ENCODE measurements around the gene CIDEC. TPM values are rescaled to one million over a fixed set of nuclear protein-coding genes. Genes with fewer than 3 reads are reported as not detected.
"Not testable (repeated sequence)": the region's sequence is repeated elsewhere in the genome, so short reads cannot be mapped to it uniquely, and the experiment has no call there.

Gene CIDEC
- total and polyA plus RNA-seq, 8 donors: 0.63 to 21.4 (median 2.0) TPM; not detected in 2

DNA sequence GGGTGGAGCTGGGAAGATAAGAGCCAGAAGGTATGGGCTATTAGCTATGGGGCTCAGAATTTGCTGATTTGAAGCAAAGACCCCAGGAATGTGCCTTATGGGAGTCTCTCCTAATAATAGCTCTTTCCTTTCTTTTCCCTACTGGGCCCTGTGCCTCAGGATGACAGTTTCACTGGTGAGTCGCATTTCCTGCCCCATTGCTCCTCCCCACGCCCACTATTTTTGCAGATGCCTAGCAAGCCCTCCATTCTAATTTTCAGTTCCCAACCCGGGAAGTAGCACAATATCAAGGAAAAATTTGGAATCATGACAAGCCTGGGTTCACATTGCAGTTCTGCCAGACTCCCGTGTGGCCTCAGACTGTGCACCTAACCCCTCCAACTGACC is 23.2 kb upstream of the CIDEC start:
- TF ChIP-seq, protein P1, sequence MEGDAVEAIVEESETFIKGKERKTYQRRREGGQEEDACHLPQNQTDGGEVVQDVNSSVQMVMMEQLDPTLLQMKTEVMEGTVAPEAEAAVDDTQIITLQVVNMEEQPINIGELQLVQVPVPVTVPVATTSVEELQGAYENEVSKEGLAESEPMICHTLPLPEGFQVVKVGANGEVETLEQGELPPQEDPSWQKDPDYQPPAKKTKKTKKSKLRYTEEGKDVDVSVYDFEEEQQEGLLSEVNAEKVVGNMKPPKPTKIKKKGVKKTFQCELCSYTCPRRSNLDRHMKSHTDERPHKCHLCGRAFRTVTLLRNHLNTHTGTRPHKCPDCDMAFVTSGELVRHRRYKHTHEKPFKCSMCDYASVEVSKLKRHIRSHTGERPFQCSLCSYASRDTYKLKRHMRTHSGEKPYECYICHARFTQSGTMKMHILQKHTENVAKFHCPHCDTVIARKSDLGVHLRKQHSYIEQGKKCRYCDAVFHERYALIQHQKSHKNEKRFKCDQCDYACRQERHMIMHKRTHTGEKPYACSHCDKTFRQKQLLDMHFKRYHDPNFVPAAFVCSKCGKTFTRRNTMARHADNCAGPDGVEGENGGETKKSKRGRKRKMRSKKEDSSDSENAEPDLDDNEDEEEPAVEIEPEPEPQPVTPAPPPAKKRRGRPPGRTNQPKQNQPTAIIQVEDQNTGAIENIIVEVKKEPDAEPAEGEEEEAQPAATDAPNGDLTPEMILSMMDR (IDR thresholded peaks at IDR 0.05): no peak
- no peak for TF ChIP-seq POLR2A (IDR thresholded peaks at IDR 0.05)
- TF ChIP-seq POLR2AphosphoS5 (IDR thresholded peaks at IDR 0.05): no peak
- no peak for TF ChIP-seq EP300 (IDR thresholded peaks at IDR 0.05)
- DNase-seq: peak in 1 of 2 donors; percentile 46
- Histone ChIP-seq H3K27me3 (no peaks in the 10 kb centered on the region), H3K4me3 (peak overlapping the region; percentile 27 to 51 (median 41)), H3K9me3 (no peaks in the 10 kb centered on the region), H3K27ac (peak overlapping the region; percentile 81 to 88 (median 87)), H3K4me1 (peaks cover 23 to 47% (median 35%) of the 10 kb centered on the region in 4 donors), H3K36me3 (peaks cover 0 to 11% (median 5%) of the 10 kb centered on the region in 4 donors)
- intact Hi-C loops (cut with DNase I; ENCODE audit: low total_unique reads): no loop called here
- 12 to 21% (median 20%) methylated on average over 4 of the region's 4 CpGs for whole genome bisulfite sequencing, 5 donors

DNA sequence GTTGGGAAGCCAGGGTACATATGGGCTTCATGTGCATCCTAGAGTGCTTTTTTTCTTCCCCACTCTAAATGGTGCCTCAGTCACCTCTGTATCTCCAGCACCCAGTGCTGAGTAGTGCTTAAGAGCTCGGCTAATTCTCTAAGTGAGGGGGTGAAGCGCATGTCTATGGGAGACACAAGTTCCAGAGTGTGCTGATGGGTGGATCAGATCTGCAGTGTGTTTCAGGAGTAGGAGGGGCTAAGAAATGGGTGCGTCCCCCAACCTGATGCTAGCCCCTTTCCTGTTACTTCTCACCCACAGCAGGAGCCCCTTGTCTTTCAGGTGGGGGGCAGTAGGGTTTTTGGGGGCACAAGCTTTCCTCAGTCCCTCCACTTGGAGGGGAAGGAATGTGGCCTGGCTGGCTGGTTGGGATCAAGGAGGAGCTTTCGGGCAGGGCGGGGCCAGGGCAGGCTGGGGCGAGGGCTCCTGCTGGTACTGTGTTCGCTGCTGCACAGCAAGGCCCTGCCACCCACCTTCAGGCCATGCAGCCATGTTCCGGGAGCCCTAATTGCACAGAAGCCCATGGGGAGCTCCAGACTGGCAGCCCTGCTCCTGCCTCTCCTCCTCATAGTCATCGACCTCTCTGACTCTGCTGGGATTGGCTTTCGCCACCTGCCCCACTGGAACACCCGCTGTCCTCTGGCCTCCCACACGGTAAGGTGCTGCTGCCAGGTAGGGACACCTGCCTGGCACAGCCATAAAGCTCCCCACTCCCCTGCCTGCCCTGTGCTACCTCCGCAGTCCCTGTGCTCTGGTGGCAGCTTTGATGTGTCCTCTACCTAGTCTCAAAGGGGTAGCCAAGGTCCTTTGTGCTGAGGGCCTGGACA is 22.6 kb upstream of the CIDEC start, which contains the start of gene IL17RE:
TSS of gene IL17RE (plus strand) at position 477 of the 866 bp plus-strand sequence. CDS start at position 562, 85 bp downstream.
- peak in 2 of 3 donors; percentile 42 to 80 for TF ChIP-seq POLR2AphosphoS5 (IDR thresholded peaks at IDR 0.05)
- TF ChIP-seq EP300 (IDR thresholded peaks at IDR 0.05): no peak
- peak in 1 of 4 donors; percentile 21 for TF ChIP-seq POLR2A (IDR thresholded peaks at IDR 0.05)
- intact Hi-C loops (cut with DNase I; ENCODE audit: low total_unique reads): no loop called here
- Histone ChIP-seq H3K27me3 (no peaks in the 10 kb centered on the region), H3K36me3 (peaks cover 0 to 6% (median 3%) of the 10 kb centered on the region in 4 donors), H3K9me3 (no peaks in the 10 kb centered on the region), H3K4me1 (peaks cover 29 to 50% (median 39%) of the 10 kb centered on the region in 4 donors), H3K27ac (peak within 1 kb of the TSS; percentile 81 to 88 (median 87)), H3K4me3 (peak within 1 kb of the TSS; percentile 27 to 51 (median 41))
- DNase-seq: peak; percentile 80 to 81
- 21 to 49% (median 27%) methylated on average over 11 to 13 of the region's 13 CpGs for WGBS, 5 donors

DNA sequence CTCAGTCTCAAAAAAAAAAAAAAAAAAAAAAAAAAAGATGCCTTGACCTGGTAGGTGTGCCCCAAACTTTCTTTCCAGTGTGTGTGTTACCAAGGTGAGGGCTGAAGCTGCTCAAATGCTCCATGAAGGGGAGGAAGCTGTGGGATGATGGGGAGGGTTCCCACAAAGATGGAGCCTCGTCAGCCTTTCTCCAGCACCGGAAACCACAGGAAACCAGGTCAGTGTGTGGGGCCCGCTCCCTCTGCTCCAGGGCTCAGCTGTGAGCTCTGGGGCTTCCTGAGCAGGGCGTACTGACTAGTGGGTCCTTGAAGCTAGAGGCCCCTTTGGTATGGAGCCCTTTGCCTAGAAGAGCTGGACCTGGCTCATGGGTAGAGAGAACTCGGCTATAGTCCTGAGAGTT is 21.9 kb upstream of the CIDEC start:
- Histone ChIP-seq H3K9me3 (no peaks in the 10 kb centered on the region), H3K27ac (peak overlapping the region; percentile 81 to 88 (median 87)), H3K4me3 (peak overlapping the region in 1 of 4 donors; percentile 48), H3K4me1 (peaks cover 35 to 56% (median 46%) of the 10 kb centered on the region in 4 donors), H3K27me3 (no peaks in the 10 kb centered on the region), H3K36me3 (peaks cover 0 to 5% (median under 1%) of the 10 kb centered on the region in 4 donors)
- peak in 1 of 2 donors; percentile 30 for DNase-seq
- TF ChIP-seq EP300 (IDR thresholded peaks at IDR 0.05) (no peak), POLR2AphosphoS5 (IDR thresholded peaks at IDR 0.05) (no peak), POLR2A (IDR thresholded peaks at IDR 0.05) (no peak)
- TF ChIP-seq, protein P1 (IDR thresholded peaks at IDR 0.05): no peak
- WGBS, 5 donors: 50 to 64% (median 60%) methylated on average over 5 of the region's 5 CpGs
- intact Hi-C loops (cut with DNase I; ENCODE audit: low total_unique reads): no loop called here

DNA sequence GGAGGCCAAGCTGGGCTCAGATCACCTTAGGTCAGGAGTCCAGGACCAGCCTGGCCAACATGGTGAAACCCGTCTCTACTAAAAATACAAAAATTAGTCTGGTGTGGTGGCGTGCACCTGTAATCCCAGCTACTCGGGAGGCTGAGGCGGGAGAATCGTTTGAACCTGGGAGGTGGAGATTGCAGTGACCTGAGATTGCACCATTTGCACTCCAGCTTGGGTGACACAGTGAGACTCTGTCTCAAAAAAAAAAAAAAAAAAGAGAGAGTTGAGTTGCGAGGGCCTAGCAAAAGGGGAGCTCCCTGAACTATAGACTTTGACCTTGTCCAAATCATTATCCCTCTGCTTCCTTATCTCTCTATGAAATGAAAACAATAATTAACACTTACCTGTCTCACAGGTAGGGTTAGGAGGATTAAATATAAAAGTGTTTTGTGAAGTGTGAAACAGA is 20.9 kb upstream of the CIDEC start:
- 53 to 72% (median 57%) methylated on average over 6 of the region's 6 CpGs for WGBS, 5 donors
- H3K4me1 ChIP-seq: peaks cover 40 to 65% (median 51%) of the 10 kb centered on the region in 4 donors
- intact Hi-C loops (cut with DNase I; ENCODE audit: low total_unique reads); H3K9me3 ChIP-seq; H3K36me3 ChIP-seq; H3K4me3 ChIP-seq; H3K27me3 ChIP-seq: not testable (repeated sequence)
- H3K27ac ChIP-seq: peak overlapping the region; percentile 52 to 92 (median 86)
- peak in 1 of 2 donors; percentile 62 for DNase-seq

DNA sequence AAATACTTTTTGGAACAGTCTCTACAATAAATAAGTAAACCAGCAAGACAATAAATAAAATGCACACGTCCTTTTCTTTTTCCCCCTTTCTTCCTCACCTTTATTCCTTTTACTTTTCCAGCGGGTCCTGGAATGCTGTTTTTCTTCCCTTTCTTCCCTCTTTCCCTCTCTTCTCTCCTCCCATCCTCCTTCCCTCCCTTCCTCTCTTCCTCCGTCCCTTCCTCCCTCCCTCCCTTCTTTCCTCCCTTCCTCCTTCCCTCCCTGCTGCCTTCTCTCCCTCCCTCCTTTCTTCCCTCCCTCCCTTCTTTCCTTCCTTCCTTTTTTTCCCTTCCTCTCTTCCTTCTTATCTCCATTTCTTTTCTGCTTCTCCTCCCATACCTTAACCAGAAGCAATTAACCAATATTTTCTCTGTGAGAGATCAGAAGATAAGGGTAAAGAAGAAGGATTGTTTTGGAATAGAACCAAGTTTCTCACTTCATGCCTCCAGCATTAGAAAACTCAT is 19.3 kb upstream of the CIDEC start:
- TF ChIP-seq POLR2AphosphoS5 (IDR thresholded peaks at IDR 0.05) (no peak), POLR2A (IDR thresholded peaks at IDR 0.05) (no peak), EP300 (IDR thresholded peaks at IDR 0.05) (no peak)
- TF ChIP-seq, protein P1 (IDR thresholded peaks at IDR 0.05): no peak
- Histone ChIP-seq H3K27me3 (no peaks in the 10 kb centered on the region), H3K4me1 (peaks cover 40 to 67% (median 53%) of the 10 kb centered on the region in 4 donors), H3K27ac (peak overlapping the region; percentile 81 to 92 (median 87)), H3K36me3 (peaks cover 0 to 1% (median 0%) of the 10 kb centered on the region in 4 donors), H3K4me3 (peak overlapping the region in 1 of 4 donors; percentile 3), H3K9me3 (no peaks in the 10 kb centered on the region)
- WGBS, 5 donors: 23 to 52% (median 35%) methylated on average over 3 of the region's 3 CpGs
- intact Hi-C loops (cut with DNase I; ENCODE audit: low total_unique reads): no loop called here
- no peak for DNase-seq
